HepG2 (cell line): ENCODE data around the gene CCT6A. TPM values are rescaled to one million over a fixed set of nuclear protein-coding genes. Genes with fewer than 3 reads are reported as not detected.

ENCODE experiments used
- FOXA1 ChIP-seq, 2 experiments: fragments of 450-650 bp in 1 of 2; sonication (generic) in 1 of 2; formaldehyde crosslinking in 1 of 2; IDR thresholded peaks; 2 replicates each; pipeline versions ENCODE4 v1.4.0 to v1.6.1; 2016 to 2020; ENCODE audit warnings: missing genetic modification reagents in 1 of 2
- KLF9 ChIP-seq: IDR thresholded peaks from 2 replicates; pipeline ENCODE4 v1.6.1; 2016; ENCODE audit warnings: low read depth
- SRY ChIP-seq: sonication (generic); formaldehyde crosslinking; IDR thresholded peaks from 2 replicates; pipeline ENCODE4 v1.8.0; 2022; ENCODE audit warnings: mild to moderate bottlenecking, missing genetic modification reagents
- TBP ChIP-seq: sonication (generic); formaldehyde crosslinking; IDR thresholded peaks from 2 replicates; pipeline ENCODE4 v1.5.0; 2020; ENCODE audit warnings: missing genetic modification reagents
- TP53 ChIP-seq: sonication (generic); formaldehyde crosslinking; conservative IDR thresholded peaks from 2 replicates; pipeline ENCODE4 v1.4.0; 2020; ENCODE audit warnings: missing genetic modification reagents
- WIZ ChIP-seq: sonication (generic); formaldehyde crosslinking; IDR thresholded peaks from 2 replicates; pipeline ENCODE4 v1.5.1; 2020; ENCODE audit warnings: mild to moderate bottlenecking, missing genetic modification reagents
- ZBTB8A ChIP-seq: sonication (generic); formaldehyde crosslinking; IDR thresholded peaks from 2 replicates; pipeline ENCODE4 v1.4.0; 2020; ENCODE audit warnings: mild to moderate bottlenecking, low read depth, missing genetic modification reagents, borderline replicate concordance
- ZNF7 ChIP-seq: IDR thresholded peaks from 2 replicates; pipeline ENCODE4 v1.6.1; 2016; ENCODE audit warnings: missing biosample characterization, missing genetic modification reagents
- ZNF737 ChIP-seq: sonication (generic); formaldehyde crosslinking; IDR thresholded peaks from 2 replicates; pipeline ENCODE4 v1.5.0; 2020; ENCODE audit warnings: missing genetic modification reagents, mild to moderate bottlenecking, borderline replicate concordance
- ZSCAN25 ChIP-seq: sonication (generic); formaldehyde crosslinking; IDR thresholded peaks from 2 replicates; pipeline ENCODE4 v1.8.0; 2022; ENCODE audit warnings: mild to moderate bottlenecking, missing genetic modification reagents
- polyA plus RNA-seq, 8 experiments: library from polyadenylated mRNA; depleted of rRNA in 3 of 8; stranded (reverse) in 7 of 8; unstranded in 1 of 8; fragments of >200 nt; fragmentation: Illumina TruSeq in 4 of 8; extraction: Trizol in 4 of 8; gene quantifications; 2 replicates each; pipeline versions ENCODE4 v1.2.1 to v1.2.3, GENCODE V29; 2011 to 2016; ENCODE audit warnings: low read depth in 4 of 8, missing spikeins in 1 of 8, mixed read lengths in 1 of 8; ENCODE audit not compliant: insufficient read depth in 1 of 8
- total RNA-seq, 5 experiments: library from RNA; depleted of rRNA; stranded (reverse); fragments of >200 nt; fragmentation: Illumina TruSeq; extraction: Trizol; gene quantifications; 2 replicates each; pipeline ENCODE4 v1.2.3, GENCODE V29; 2016; ENCODE audit warnings: low read depth in 1 of 5
- TF ChIP-seq, protein P1 (sequence below): IDR thresholded peaks from 2 replicates; pipeline ENCODE4 v1.6.1; 2016; ENCODE audit warnings: control low read depth
- TF ChIP-seq, protein P2 (sequence below): fragments of 450-650 bp; IDR thresholded peaks from 2 replicates; pipeline ENCODE4 v1.6.1; 2017; ENCODE audit warnings: mild to moderate bottlenecking
- TF ChIP-seq, protein P3 (sequence below): sonication (generic); formaldehyde crosslinking; IDR thresholded peaks from 2 replicates; pipeline ENCODE4 v1.9.0; 2021; ENCODE audit warnings: missing genetic modification reagents, borderline replicate concordance
- TF ChIP-seq, protein P4 (sequence below): sonication (generic); formaldehyde crosslinking; IDR thresholded peaks from 2 replicates; pipeline ENCODE4 v1.4.0; 2020; ENCODE audit warnings: mild to moderate bottlenecking, missing genetic modification reagents
- TF ChIP-seq, protein P5 (sequence below): sonication (generic); formaldehyde crosslinking; IDR thresholded peaks from 2 replicates; pipeline ENCODE4 v1.8.1; 2023; ENCODE audit warnings: missing genetic modification reagents, mild to moderate bottlenecking, borderline replicate concordance
- TF ChIP-seq, protein P6 (sequence below): sonication (generic); formaldehyde crosslinking; IDR thresholded peaks from 2 replicates; pipeline ENCODE4 v1.4.0; 2020; ENCODE audit warnings: missing genetic modification reagents, mild to moderate bottlenecking, borderline replicate concordance
- TF ChIP-seq, protein P7 (sequence below): sonication (generic); formaldehyde crosslinking; IDR thresholded peaks from 2 replicates; pipeline ENCODE4 v1.8.1; 2023; ENCODE audit warnings: mild to moderate bottlenecking, missing genetic modification reagents

Gene CCT6A
- total and polyA plus RNA-seq, 2 of the 13 experiments (the other 11 are each of a cell fraction or from before 2014, with no cell fraction given): 219 to 292 TPM

DNA sequence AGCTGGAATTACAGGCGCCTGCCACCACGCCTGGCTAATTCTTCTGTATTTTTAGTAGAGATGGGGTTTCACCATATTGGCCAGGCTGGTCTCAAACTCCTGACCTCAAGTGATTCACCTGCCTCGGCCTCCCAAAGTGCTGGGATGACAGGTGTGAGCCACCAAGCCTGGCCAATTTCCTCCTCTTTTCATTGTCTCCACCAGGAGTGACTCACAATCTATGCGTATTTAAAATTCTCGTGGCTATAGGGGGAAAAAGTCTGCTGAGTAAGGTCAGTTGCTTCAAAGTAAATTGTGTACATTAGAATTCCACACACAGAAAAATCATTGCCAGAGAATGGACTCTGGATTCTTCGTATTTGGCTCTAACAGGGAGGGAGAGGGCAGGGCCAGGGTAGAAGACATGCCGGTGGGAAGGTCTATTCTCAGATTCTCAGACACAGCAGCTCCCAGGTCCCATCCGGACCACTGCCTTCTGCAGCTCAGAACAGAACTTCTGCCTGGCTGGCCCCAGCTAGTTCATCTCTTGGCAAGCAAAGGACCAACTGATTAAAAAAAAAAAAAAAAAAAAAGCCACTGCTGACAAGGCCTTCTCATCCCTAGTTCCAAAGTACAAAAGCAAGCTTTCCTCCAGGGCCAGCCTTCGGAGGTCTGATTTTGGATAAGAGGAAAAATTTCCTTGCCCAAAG is 22.5 kb upstream of the CCT6A start (continued):
- TF ChIP-seq, protein P1, sequence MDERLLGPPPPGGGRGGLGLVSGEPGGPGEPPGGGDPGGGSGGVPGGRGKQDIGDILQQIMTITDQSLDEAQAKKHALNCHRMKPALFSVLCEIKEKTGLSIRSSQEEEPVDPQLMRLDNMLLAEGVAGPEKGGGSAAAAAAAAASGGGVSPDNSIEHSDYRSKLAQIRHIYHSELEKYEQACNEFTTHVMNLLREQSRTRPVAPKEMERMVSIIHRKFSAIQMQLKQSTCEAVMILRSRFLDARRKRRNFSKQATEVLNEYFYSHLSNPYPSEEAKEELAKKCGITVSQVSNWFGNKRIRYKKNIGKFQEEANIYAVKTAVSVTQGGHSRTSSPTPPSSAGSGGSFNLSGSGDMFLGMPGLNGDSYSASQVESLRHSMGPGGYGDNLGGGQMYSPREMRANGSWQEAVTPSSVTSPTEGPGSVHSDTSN (CRISPR knock-in tag): no peak
- TF ChIP-seq FOXA1 (IDR thresholded peaks at IDR 0.05): no peak
- TF ChIP-seq FOXA1 (CRISPR knock-in tag; IDR thresholded peaks at IDR 0.05): 0 out of 2 replicates have a peak, but pooled peaks have one; percentile 45
- TF ChIP-seq, protein P2, sequence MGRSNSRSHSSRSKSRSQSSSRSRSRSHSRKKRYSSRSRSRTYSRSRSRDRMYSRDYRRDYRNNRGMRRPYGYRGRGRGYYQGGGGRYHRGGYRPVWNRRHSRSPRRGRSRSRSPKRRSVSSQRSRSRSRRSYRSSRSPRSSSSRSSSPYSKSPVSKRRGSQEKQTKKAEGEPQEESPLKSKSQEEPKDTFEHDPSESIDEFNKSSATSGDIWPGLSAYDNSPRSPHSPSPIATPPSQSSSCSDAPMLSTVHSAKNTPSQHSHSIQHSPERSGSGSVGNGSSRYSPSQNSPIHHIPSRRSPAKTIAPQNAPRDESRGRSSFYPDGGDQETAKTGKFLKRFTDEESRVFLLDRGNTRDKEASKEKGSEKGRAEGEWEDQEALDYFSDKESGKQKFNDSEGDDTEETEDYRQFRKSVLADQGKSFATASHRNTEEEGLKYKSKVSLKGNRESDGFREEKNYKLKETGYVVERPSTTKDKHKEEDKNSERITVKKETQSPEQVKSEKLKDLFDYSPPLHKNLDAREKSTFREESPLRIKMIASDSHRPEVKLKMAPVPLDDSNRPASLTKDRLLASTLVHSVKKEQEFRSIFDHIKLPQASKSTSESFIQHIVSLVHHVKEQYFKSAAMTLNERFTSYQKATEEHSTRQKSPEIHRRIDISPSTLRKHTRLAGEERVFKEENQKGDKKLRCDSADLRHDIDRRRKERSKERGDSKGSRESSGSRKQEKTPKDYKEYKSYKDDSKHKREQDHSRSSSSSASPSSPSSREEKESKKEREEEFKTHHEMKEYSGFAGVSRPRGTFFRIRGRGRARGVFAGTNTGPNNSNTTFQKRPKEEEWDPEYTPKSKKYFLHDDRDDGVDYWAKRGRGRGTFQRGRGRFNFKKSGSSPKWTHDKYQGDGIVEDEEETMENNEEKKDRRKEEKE: no peak
- TF ChIP-seq, protein P3, sequence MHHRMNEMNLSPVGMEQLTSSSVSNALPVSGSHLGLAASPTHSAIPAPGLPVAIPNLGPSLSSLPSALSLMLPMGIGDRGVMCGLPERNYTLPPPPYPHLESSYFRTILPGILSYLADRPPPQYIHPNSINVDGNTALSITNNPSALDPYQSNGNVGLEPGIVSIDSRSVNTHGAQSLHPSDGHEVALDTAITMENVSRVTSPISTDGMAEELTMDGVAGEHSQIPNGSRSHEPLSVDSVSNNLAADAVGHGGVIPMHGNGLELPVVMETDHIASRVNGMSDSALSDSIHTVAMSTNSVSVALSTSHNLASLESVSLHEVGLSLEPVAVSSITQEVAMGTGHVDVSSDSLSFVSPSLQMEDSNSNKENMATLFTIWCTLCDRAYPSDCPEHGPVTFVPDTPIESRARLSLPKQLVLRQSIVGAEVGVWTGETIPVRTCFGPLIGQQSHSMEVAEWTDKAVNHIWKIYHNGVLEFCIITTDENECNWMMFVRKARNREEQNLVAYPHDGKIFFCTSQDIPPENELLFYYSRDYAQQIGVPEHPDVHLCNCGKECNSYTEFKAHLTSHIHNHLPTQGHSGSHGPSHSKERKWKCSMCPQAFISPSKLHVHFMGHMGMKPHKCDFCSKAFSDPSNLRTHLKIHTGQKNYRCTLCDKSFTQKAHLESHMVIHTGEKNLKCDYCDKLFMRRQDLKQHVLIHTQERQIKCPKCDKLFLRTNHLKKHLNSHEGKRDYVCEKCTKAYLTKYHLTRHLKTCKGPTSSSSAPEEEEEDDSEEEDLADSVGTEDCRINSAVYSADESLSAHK (CRISPR knock-in tag): no peak
- no peak for TF ChIP-seq KLF9 (CRISPR knock-in tag)
- no peak for TF ChIP-seq ZSCAN25
- TF ChIP-seq, protein P4, sequence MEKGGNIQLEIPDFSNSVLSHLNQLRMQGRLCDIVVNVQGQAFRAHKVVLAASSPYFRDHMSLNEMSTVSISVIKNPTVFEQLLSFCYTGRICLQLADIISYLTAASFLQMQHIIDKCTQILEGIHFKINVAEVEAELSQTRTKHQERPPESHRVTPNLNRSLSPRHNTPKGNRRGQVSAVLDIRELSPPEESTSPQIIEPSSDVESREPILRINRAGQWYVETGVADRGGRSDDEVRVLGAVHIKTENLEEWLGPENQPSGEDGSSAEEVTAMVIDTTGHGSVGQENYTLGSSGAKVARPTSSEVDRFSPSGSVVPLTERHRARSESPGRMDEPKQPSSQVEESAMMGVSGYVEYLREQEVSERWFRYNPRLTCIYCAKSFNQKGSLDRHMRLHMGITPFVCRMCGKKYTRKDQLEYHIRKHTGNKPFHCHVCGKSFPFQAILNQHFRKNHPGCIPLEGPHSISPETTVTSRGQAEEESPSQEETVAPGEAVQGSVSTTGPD (CRISPR knock-in tag): peak; percentile 34; the same call in 1 of the 2 replicates
- TF ChIP-seq, protein P5, sequence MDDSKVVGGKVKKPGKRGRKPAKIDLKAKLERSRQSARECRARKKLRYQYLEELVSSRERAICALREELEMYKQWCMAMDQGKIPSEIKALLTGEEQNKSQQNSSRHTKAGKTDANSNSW (CRISPR knock-in tag): no peak
- no peak for TF ChIP-seq WIZ (CRISPR knock-in tag)
- TF ChIP-seq ZBTB8A: no peak
- TF ChIP-seq, protein P6, sequence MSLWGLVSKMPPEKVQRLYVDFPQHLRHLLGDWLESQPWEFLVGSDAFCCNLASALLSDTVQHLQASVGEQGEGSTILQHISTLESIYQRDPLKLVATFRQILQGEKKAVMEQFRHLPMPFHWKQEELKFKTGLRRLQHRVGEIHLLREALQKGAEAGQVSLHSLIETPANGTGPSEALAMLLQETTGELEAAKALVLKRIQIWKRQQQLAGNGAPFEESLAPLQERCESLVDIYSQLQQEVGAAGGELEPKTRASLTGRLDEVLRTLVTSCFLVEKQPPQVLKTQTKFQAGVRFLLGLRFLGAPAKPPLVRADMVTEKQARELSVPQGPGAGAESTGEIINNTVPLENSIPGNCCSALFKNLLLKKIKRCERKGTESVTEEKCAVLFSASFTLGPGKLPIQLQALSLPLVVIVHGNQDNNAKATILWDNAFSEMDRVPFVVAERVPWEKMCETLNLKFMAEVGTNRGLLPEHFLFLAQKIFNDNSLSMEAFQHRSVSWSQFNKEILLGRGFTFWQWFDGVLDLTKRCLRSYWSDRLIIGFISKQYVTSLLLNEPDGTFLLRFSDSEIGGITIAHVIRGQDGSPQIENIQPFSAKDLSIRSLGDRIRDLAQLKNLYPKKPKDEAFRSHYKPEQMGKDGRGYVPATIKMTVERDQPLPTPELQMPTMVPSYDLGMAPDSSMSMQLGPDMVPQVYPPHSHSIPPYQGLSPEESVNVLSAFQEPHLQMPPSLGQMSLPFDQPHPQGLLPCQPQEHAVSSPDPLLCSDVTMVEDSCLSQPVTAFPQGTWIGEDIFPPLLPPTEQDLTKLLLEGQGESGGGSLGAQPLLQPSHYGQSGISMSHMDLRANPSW (CRISPR knock-in tag): no peak
- TF ChIP-seq TBP (CRISPR knock-in tag): no peak
- TF ChIP-seq ZNF7 (CRISPR knock-in tag): peak; percentile 76
- TF ChIP-seq SRY (CRISPR knock-in tag): no peak
- TF ChIP-seq ZNF737 (CRISPR knock-in tag): no peak
- no peak for TF ChIP-seq TP53 (CRISPR knock-in tag)
- TF ChIP-seq, protein P7, sequence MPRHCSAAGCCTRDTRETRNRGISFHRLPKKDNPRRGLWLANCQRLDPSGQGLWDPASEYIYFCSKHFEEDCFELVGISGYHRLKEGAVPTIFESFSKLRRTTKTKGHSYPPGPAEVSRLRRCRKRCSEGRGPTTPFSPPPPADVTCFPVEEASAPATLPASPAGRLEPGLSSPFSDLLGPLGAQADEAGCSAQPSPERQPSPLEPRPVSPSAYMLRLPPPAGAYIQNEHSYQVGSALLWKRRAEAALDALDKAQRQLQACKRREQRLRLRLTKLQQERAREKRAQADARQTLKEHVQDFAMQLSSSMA (CRISPR knock-in tag): no peak
